Umbilical cord (tissue), 1 donor: ENCODE results near the gene ANXA9. TPM values are rescaled to one million over a fixed set of nuclear protein-coding genes. Genes with fewer than 3 reads are reported as not detected.

Experiments used
- total RNA-seq: library from RNA; depleted of rRNA; stranded (reverse); fragments of >200 nt; gene quantifications from one replicate; pipeline ENCODE4 v1.2.3, GENCODE V29; 2014; ENCODE audit warnings: low replicate concordance; ENCODE audit not compliant: insufficient read depth

The ANXA9 gene
- total RNA-seq, 1 donor from 2014 or later = not detected

Other genes with a start within 250 kb of the ANXA9 start
- 64.5 TPM for gene CTSS, start 216.5 kb upstream of the ANXA9 start, total RNA-seq
- 7.0 TPM for gene CTSK, start 174.0 kb upstream of the ANXA9 start, total RNA-seq
- gene ARNT, start 105.7 kb upstream of the ANXA9 start, total RNA-seq = 35.4 TPM
- gene CTXND2, start 95.2 kb upstream of the ANXA9 start, total RNA-seq = not detected
- gene SETDB1, start 55.9 kb upstream of the ANXA9 start, total RNA-seq = 38.8 TPM
- 55.9 TPM for gene CERS2, start 7.5 kb upstream of the ANXA9 start, total RNA-seq
- gene MINDY1, start 24.6 kb downstream of the ANXA9 start, total RNA-seq = 13.5 TPM
- 22.6 TPM for gene PRUNE1, start 26.2 kb downstream of the ANXA9 start, total RNA-seq
- 13.7 TPM for gene BNIPL, start 54.3 kb downstream of the ANXA9 start, total RNA-seq
- 2.4 TPM for gene C1orf56, start 65.5 kb downstream of the ANXA9 start, total RNA-seq
- 33.5 TPM for gene CDC42SE1, start 77.3 kb downstream of the ANXA9 start, total RNA-seq
- gene MLLT11, start 78.1 kb downstream of the ANXA9 start, total RNA-seq = 4.1 TPM
- 11.1 TPM for gene GABPB2, start 88.5 kb downstream of the ANXA9 start, total RNA-seq
- gene SEMA6C, start 164.3 kb downstream of the ANXA9 start, total RNA-seq = 4.8 TPM
- 2.2 TPM for gene TNFAIP8L2, start 174.4 kb downstream of the ANXA9 start, total RNA-seq
- 4.8 TPM for gene LYSMD1, start 183.6 kb downstream of the ANXA9 start, total RNA-seq
- 10.1 TPM for gene SCNM1, start 183.9 kb downstream of the ANXA9 start, total RNA-seq
- gene TMOD4, start 193.7 kb downstream of the ANXA9 start, total RNA-seq = not detected
- 61.4 TPM for gene VPS72, start 207.9 kb downstream of the ANXA9 start, total RNA-seq
- gene PIP5K1A, start 216.3 kb downstream of the ANXA9 start, total RNA-seq = 61.9 TPM